ENCODE data around the gene BMAL2. TPM values are rescaled to one million over a fixed set of nuclear protein-coding genes. Genes with fewer than 3 reads are reported as not detected.

BMAL2 gene
- 10 to 100 TPM; 23.1 to 38.4 TPM for total RNA-seq

DNA sequence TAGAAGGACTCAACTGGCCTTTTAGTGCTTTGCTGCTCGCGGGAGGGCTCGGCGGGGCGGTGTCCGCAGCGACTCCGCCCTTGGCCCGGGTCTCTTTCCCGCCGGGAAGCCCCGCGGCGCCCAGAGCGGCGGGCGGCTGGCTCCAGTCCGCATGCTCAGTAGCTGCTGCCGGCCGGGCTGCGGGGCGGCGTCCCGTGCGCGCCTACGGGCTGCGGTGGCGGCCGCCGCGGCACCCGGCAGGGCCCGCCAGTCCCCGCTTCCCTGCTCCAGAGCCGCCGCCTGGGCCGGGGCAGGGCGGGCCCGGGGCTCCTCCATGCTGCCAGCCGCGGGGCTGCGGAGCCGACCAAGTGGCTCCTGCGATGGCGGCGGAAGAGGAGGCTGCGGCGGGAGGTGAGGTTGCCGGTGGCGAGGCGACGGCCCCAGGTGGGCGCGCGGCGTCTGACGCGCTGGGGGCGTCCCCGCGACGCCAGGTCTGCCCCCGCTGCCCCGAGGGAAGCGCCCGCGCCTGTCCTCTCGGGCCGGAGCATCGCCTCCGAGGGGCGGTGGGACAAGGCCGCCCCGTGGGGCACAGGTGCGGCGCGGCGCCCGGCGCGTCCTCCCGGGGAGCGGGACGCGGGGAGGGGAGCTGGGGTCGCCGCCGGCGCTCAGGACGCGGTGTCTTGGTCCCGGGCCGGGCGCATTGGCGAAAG, at the start of gene BMAL2:
BMAL2 (plus strand) TSS at position 123 of the 689 bp plus-strand sequence; CDS start at position 360, 237 bp downstream.
- H3K27ac Mint-ChIP-seq, result peak within 1 kb of the TSS; percentile 86
- H3K4me3 Mint-ChIP-seq, result peak within 1 kb of the TSS; percentile 83
- CTCF ChIA-PET, result interaction anchor here (0.8 to 6.2 kb wide), 5 partner anchors 9 to 319 kb away, joined by 3 to 41 read pairs (median 3); partner anchors contain the start of gene TM7SF3
- H3K27me3 Mint-ChIP-seq, result peaks cover 9% of the 10 kb centered on the region
- no peaks in the 10 kb centered on the region for H3K9me3 Mint-ChIP-seq (ENCODE audit: low read depth)
- peaks cover 46% of the 10 kb centered on the region for H3K4me1 Mint-ChIP-seq
- DNase-seq, result peak; percentile 59
- peak; percentile 59 for ATAC-seq
- H3K36me3 Mint-ChIP-seq, result peaks cover 3% of the 10 kb centered on the region

DNA sequence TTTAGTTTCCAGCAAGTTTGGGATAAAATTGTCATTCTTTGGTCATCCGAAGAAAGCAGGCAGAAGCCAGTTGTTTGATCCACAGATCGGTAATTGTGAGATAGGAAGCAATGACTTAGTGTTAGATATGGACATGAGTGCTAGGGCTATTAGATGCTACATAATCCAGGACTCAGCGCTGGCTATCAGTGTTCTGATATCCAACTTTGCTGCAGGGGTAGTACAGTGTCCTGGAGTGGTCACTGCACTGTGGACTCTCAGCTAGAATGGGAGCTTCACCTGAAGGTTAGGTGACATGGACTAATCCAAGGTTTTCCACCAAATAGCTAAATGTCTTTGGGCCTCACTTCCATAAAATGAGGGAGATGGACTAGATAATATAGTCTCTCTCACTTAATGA, 48.6 kb upstream of the BMAL2 start:
- Mint-ChIP-seq H3K4me1 (peaks cover 2% of the 10 kb centered on the region), H3K9me3 (ENCODE audit: low read depth) (no peaks in the 10 kb centered on the region), H3K27me3 (no peaks in the 10 kb centered on the region), H3K27ac (no peak overlapping the region), H3K4me3 (no peak overlapping the region), H3K36me3 (peaks cover 2% of the 10 kb centered on the region)
- CTCF ChIA-PET, result no interaction called here
- no peak for ATAC-seq
- no peak for DNase-seq

DNA sequence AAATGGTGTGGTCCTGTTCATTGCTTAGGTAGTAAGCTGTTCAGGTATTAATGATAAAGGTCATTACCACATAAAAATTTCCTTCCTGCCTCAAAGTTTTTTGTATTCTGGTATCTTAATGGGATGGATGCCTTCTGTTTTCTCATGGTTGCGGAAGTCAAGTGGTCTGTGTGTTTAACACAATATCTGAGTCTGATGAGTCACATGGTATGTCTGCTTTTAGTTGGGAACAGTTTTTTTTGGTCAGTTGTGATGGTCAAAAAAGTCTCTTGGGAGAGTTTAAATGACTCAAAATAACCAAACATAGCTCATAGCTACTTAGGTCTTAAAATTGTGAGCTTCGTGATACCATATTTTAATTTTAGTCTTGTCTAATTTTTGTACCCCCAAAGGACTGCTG, 47.9 kb upstream of the BMAL2 start:
- H3K9me3 Mint-ChIP-seq (ENCODE audit: low read depth), result no peaks in the 10 kb centered on the region
- peaks cover 2% of the 10 kb centered on the region for H3K4me1 Mint-ChIP-seq
- H3K4me3 Mint-ChIP-seq, result no peak overlapping the region
- CTCF ChIA-PET, result no interaction called here
- H3K36me3 Mint-ChIP-seq, result peaks cover 2% of the 10 kb centered on the region
- H3K27me3 Mint-ChIP-seq, result no peaks in the 10 kb centered on the region
- no peak overlapping the region for H3K27ac Mint-ChIP-seq
- ATAC-seq (no peak), DNase-seq (no peak)

- Mint-ChIP-seq H3K4me3 (no peak overlapping the region), H3K27me3 (no peaks in the 10 kb centered on the region), H3K9me3 (ENCODE audit: low read depth) (no peaks in the 10 kb centered on the region), H3K4me1 (peaks cover 2% of the 10 kb centered on the region), H3K36me3 (peaks cover 2% of the 10 kb centered on the region), H3K27ac (no peak overlapping the region)
- ATAC-seq (no peak), DNase-seq (no peak)
- CTCF ChIA-PET, result no interaction called here
These were observed 47.2 kb upstream of the BMAL2 start for GRCh38 chr12:27285403-27285802.

- Mint-ChIP-seq H3K27me3 (no peaks in the 10 kb centered on the region), H3K4me1 (peaks cover 2% of the 10 kb centered on the region), H3K4me3 (no peak overlapping the region), H3K27ac (no peak overlapping the region), H3K36me3 (peaks cover 1% of the 10 kb centered on the region), H3K9me3 (ENCODE audit: low read depth) (no peaks in the 10 kb centered on the region)
- DNase-seq (no peak), ATAC-seq (no peak)
- CTCF ChIA-PET, result no interaction called here
These were observed 43.2 kb upstream of the BMAL2 start for GRCh38 chr12:27289414-27289813.

DNA sequence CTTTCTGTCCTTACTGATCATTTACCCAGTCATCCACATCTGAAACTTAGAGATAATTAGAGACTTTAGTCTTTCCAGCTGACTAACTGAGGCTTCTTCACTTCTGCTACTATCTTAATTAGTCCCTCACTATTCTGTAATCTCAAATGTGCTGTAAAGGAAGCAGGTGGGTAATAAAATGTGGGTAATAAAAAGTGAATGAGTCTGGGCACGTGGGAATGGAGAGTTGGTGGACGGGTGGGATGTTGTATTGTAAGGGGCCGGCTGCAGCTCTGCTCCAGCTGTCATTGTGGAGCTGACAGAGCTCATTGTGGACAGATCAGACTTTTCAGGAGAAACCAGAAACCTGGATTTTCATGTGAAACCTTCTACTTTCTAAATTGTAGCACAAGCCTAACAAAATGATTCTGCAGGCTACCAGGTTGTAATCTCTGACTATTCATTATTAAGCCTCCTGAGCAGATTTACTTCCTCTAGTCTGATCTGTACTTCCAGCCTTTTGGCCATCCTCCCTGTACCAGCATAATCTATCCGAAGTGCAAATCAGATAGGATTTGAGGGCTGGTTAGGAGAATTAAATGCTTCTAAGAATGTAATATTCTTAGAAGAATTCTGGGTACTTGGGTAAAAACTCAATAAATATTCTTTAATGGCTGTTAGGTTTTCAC, 42.0 kb upstream of the BMAL2 start:
- no peak for ATAC-seq
- CTCF ChIA-PET, result no interaction called here

GRCh38 chr12:27291862-27292261, 40.8 kb upstream of the BMAL2 start:
- no peak overlapping the region for H3K4me3 Mint-ChIP-seq
- no peaks in the 10 kb centered on the region for H3K9me3 Mint-ChIP-seq (ENCODE audit: low read depth)
- ATAC-seq (no peak), DNase-seq (no peak)
- H3K27me3 Mint-ChIP-seq, result no peaks in the 10 kb centered on the region
- H3K36me3 Mint-ChIP-seq, result peaks cover 1% of the 10 kb centered on the region
- H3K27ac Mint-ChIP-seq, result no peak overlapping the region
- CTCF ChIA-PET, result no interaction called here
- H3K4me1 Mint-ChIP-seq, result no peaks in the 10 kb centered on the region

More for the DNA sequence above, 42.0 kb upstream of the BMAL2 start:
- Mint-ChIP-seq H3K4me1 (peaks cover 2% of the 10 kb centered on the region), H3K4me3 (no peak overlapping the region), H3K36me3 (peaks cover 1% of the 10 kb centered on the region), H3K27me3 (no peaks in the 10 kb centered on the region), H3K27ac (no peak overlapping the region), H3K9me3 (ENCODE audit: low read depth) (no peaks in the 10 kb centered on the region)
- no peak for DNase-seq

- ATAC-seq, result no peak
- H3K27me3 Mint-ChIP-seq, result no peaks in the 10 kb centered on the region
These were observed 39.9 kb upstream of the BMAL2 start for GRCh38 chr12:27292718-27293117.

DNA sequence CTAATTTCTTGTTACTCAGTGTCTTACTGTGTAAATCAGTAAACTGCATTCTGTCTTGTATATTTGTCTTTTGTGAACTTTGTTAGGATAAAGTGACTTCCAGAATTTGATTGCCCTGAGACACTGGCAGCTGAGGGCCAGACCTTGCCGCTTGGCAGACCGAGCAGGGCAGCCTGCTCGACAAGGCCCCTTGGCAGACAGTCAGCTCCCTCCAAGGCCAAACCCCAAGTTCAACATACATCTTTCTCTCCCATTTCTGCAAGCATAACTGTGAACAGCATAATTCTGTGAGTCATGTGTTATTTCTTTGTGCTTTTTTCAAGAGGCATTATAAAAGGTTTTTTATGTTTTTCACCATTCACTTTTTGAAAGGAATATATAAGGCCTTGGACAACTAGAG, 39.2 kb upstream of the BMAL2 start:
- peaks cover 7% of the 10 kb centered on the region for H3K36me3 Mint-ChIP-seq
- CTCF ChIA-PET, result no interaction called here

More at GRCh38 chr12:27292718-27293117, 39.9 kb upstream of the BMAL2 start:
- H3K36me3 Mint-ChIP-seq, result peaks cover 3% of the 10 kb centered on the region
- no peaks in the 10 kb centered on the region for H3K4me1 Mint-ChIP-seq
- no peaks in the 10 kb centered on the region for H3K9me3 Mint-ChIP-seq (ENCODE audit: low read depth)
- no peak overlapping the region for H3K4me3 Mint-ChIP-seq
- H3K27ac Mint-ChIP-seq, result no peak overlapping the region
- no peak for DNase-seq
- CTCF ChIA-PET, result no interaction called here

DNA sequence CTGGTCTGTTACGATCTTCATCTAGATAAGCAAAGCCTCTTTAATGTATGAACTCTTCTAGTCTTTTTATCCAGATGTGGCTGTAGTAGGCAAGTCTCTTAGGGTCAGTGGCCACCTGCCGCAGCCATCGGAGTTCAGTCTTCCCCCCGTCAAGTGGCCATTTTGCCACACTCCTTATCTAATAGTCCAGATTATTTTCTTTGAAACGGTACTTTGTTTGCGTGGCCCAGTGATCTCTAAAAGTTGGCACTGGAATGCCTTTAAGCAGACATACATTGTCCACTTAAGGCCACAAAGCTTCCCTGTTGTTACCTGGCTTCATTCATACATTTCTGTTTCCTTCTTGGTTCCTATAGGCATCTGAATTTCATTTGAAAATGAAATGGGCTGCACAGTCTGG, 36.0 kb upstream of the BMAL2 start:
- no peak for DNase-seq
- no peaks in the 10 kb centered on the region for H3K4me1 Mint-ChIP-seq
- CTCF ChIA-PET, result interaction anchor here (3.9 kb wide), 1 partner anchor 10 kb away, joined by 18 read pairs; no protein-coding TSS in a partner anchor
- peaks cover 20% of the 10 kb centered on the region for H3K36me3 Mint-ChIP-seq
- H3K9me3 Mint-ChIP-seq (ENCODE audit: low read depth), result no peaks in the 10 kb centered on the region
- peak overlapping the region; percentile 27 for H3K27ac Mint-ChIP-seq
- no peaks in the 10 kb centered on the region for H3K27me3 Mint-ChIP-seq
- no peak overlapping the region for H3K4me3 Mint-ChIP-seq
- no peak for ATAC-seq

More for the DNA sequence above, 39.2 kb upstream of the BMAL2 start:
- ATAC-seq (no peak), DNase-seq (no peak)
- H3K4me1 Mint-ChIP-seq, result no peaks in the 10 kb centered on the region
- no peaks in the 10 kb centered on the region for H3K9me3 Mint-ChIP-seq (ENCODE audit: low read depth)
- H3K27ac Mint-ChIP-seq, result no peak overlapping the region
- no peaks in the 10 kb centered on the region for H3K27me3 Mint-ChIP-seq
- H3K4me3 Mint-ChIP-seq, result no peak overlapping the region

GRCh38 chr12:27297566-27297965, 35.1 kb upstream of the BMAL2 start:
- Mint-ChIP-seq H3K27ac (no peak overlapping the region), H3K9me3 (ENCODE audit: low read depth) (no peaks in the 10 kb centered on the region), H3K36me3 (peaks cover 20% of the 10 kb centered on the region), H3K27me3 (no peaks in the 10 kb centered on the region), H3K4me1 (no peaks in the 10 kb centered on the region), H3K4me3 (no peak overlapping the region)
- CTCF ChIA-PET, result interaction anchor here (0.6 to 3.9 kb wide), 2 partner anchors 9 to 229 kb away, joined by 3 to 18 read pairs; no protein-coding TSS in a partner anchor
- DNase-seq, result no peak
- ATAC-seq, result no peak

- H3K27ac Mint-ChIP-seq, result no peak overlapping the region
- no peaks in the 10 kb centered on the region for H3K9me3 Mint-ChIP-seq (ENCODE audit: low read depth)
- no peak overlapping the region for H3K4me3 Mint-ChIP-seq
- ATAC-seq, result no peak
- no peaks in the 10 kb centered on the region for H3K4me1 Mint-ChIP-seq
- H3K27me3 Mint-ChIP-seq, result no peaks in the 10 kb centered on the region
- H3K36me3 Mint-ChIP-seq, result peaks cover 22% of the 10 kb centered on the region
- CTCF ChIA-PET, result no interaction called here
- DNase-seq, result no peak
These were observed 33.5 kb upstream of the BMAL2 start for GRCh38 chr12:27299102-27299501.

DNA sequence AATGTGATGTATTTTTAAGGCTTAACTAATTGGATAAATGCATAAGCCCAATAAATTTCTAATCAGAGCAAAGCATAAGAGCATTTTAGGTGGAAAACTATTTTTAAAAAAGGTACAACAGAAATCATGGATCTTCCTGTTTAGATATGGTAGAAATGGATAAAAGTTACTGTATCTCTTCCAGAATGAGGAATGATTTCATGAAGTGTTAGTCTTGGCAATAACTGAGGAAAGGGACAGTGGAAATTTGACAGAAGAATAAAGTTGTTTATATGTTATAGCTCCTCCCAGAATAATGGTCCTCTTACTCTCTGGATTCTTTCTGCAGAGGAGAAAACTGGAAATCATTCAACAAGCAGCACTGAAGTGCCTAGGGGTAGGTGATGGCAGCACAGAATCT, 32.4 kb upstream of the BMAL2 start:
- Mint-ChIP-seq H3K9me3 (ENCODE audit: low read depth) (no peaks in the 10 kb centered on the region), H3K27me3 (no peaks in the 10 kb centered on the region), H3K27ac (no peak overlapping the region), H3K4me1 (no peaks in the 10 kb centered on the region), H3K36me3 (peaks cover 22% of the 10 kb centered on the region), H3K4me3 (no peak overlapping the region)
- DNase-seq, result no peak
- CTCF ChIA-PET, result no interaction called here
- no peak for ATAC-seq
